ENCODE measurements around the gene OPA3.
"Not testable (repeated sequence)": the region's sequence is repeated elsewhere in the genome, so short reads cannot be mapped to it uniquely, and the experiment has no call there.

OPA3 gene

DNA sequence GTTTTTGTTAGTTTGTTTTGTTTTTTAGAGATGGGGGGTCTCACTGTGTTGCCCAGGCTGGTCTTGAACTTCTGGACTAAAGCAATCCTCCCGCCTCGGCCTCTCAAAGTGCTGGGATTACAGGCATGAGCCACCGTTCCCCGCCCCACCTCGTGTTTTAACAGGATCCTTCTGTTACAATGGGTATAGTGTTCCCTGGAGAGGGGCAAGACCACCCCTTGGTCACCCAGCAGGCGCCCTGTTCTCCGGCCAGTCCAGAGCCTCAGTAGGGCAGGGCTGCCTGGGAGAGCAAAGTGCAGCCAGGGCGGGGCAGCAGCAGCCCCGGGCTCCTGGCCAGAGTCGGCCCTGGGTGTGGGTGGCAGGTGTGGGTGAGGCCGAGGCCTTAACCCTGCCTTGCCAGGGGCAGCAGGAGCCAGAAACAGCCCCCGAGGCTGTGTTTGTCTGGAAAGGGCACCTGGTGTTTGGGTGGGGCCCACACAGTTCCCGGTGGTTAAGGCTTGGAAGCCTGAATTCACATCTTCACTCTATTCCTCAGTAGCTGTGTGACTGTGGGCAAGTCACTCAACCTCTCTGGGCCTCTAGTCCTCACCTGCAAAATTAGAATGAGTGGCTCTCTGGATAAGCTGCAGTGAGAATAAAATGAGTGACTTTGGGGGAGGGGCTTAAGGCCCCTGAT is 70.1 kb downstream of the OPA3 start:
- Histone ChIP-seq H3K4me3 (ENCODE audit: low read depth, low read length) (no peak overlapping the region), H3K36me3 (ENCODE audit: control insufficient read depth, insufficient read depth, low read length) (peaks cover 14% of the 10 kb centered on the region), H3K4me1 (ENCODE audit: control insufficient read depth, insufficient read depth, low read length) (peaks cover 3% of the 10 kb centered on the region)

DNA sequence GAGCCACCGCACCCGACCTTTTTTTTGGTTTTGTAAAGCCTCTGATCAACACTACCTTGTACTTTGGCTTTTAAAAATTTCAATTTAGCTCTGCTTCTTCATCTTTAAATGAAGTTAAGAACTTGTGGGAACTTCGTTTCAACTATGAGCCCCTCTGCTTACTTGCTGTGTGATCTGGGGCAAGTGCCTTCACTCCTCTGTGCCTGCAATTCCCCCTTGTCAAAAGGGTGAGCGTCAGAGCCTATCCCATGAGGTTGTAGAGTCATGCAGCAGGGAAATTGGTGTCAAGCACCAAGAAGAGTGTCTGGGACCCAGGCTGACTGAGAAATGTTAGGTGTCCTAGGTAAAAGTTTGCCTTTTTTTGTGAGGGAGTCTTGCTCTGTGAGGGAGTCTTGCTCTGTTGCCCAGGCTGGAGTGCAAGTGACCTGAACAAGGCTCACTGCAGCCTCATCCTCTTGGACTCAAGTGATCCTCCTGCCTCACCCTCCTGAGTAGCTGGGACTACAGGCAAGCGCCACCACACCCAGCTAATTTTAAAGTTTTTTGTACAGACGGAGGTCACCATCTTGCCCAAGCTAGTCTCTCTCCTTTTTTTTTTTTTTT is 71.6 kb downstream of the OPA3 start:
- Histone ChIP-seq H3K27me3 (ENCODE audit: control insufficient read depth, insufficient read depth, low read length) (no peaks in the 10 kb centered on the region), H3K9ac (ENCODE audit: low read depth, low read length) (no peak overlapping the region), H3K4me3 (ENCODE audit: low read depth, low read length) (no peak overlapping the region), H3K36me3 (ENCODE audit: control insufficient read depth, insufficient read depth, low read length) (peaks cover 7% of the 10 kb centered on the region), H3K4me1 (ENCODE audit: control insufficient read depth, insufficient read depth, low read length) (peaks cover 3% of the 10 kb centered on the region), H3K9me3 (ENCODE audit: control insufficient read depth, insufficient read depth, low read length) (no peaks in the 10 kb centered on the region)

More for the DNA sequence above, 70.1 kb downstream of the OPA3 start:
- Histone ChIP-seq H3K27me3 (ENCODE audit: control insufficient read depth, insufficient read depth, low read length) (no peaks in the 10 kb centered on the region), H3K9ac (ENCODE audit: low read depth, low read length) (no peak overlapping the region), H3K9me3 (ENCODE audit: control insufficient read depth, insufficient read depth, low read length) (no peaks in the 10 kb centered on the region)

DNA sequence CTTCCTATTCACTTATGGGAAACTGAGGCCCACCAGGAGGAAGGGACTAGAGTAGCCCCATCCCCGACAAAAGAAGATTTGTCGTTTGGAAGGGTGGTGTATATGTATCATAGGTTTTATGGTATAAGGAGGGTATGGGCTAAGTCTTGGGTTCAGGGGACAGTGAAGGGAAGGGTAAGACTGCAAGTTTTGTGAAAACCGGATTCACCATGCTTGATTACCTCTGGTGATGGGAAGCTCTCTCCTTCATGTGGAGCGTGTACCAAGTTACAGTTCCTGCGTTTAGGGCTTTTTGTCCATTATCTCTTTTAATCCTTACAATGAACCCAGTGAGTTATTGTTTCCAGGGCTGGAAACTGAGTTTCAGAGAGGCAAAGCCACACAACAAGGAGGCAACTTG is 73.5 kb downstream of the OPA3 start:
- Histone ChIP-seq H3K36me3 (ENCODE audit: control insufficient read depth, insufficient read depth, low read length) (no peaks in the 10 kb centered on the region), H3K4me1 (ENCODE audit: control insufficient read depth, insufficient read depth, low read length) (peaks cover 4% of the 10 kb centered on the region), H3K9ac (ENCODE audit: low read depth, low read length) (no peak overlapping the region), H3K4me3 (ENCODE audit: low read depth, low read length) (no peak overlapping the region), H3K9me3 (ENCODE audit: control insufficient read depth, insufficient read depth, low read length) (no peaks in the 10 kb centered on the region), H3K27me3 (ENCODE audit: control insufficient read depth, insufficient read depth, low read length) (no peaks in the 10 kb centered on the region)

DNA sequence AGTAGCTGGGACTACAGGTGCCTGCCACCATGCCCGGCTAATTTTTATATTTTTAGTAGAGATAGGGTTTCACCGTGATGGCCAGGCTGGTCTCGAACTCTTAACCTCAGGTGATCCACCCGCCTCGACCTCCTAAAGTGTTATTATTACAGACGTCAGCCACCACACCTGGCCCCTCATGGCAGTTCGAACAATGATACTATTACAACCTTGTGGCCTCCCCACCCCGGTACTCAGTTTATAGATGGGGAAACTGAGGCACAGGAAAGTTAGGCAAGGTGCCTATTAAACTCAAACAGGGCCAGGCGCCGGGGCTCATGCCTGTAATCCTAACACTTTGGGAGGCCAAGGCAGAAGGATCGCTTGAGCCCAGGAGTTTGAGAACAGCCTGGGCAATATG is 74.2 kb downstream of the OPA3 start:
- not testable (repeated sequence) for H3K4me1 ChIP-seq (ENCODE audit: control insufficient read depth, insufficient read depth, low read length); H3K9ac ChIP-seq (ENCODE audit: low read depth, low read length); H3K9me3 ChIP-seq (ENCODE audit: control insufficient read depth, insufficient read depth, low read length); H3K36me3 ChIP-seq (ENCODE audit: control insufficient read depth, insufficient read depth, low read length); H3K4me3 ChIP-seq (ENCODE audit: low read depth, low read length); H3K27me3 ChIP-seq (ENCODE audit: control insufficient read depth, insufficient read depth, low read length)

DNA sequence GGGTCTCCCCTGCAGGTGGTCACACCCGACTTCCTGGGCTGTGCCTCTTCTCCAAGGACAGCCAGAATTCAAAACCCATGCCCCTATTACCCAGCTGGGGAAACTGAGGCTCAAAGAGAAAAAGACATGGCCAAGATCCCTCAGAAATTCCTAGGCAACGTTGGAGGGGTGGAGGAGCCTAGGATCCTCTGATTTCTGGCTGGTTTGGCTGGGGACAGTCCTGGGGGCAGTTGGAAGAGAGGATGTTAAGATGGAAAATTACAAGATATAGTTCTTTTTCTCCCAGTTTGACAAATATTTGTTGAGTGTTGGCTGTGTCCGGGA is 74.9 kb downstream of the OPA3 start:
- H3K9ac ChIP-seq (ENCODE audit: low read depth, low read length), result peak overlapping the region; percentile 37
- no peaks in the 10 kb centered on the region for H3K36me3 ChIP-seq (ENCODE audit: control insufficient read depth, insufficient read depth, low read length)
- peaks cover 6% of the 10 kb centered on the region for H3K4me1 ChIP-seq (ENCODE audit: control insufficient read depth, insufficient read depth, low read length)
- H3K27me3 ChIP-seq (ENCODE audit: control insufficient read depth, insufficient read depth, low read length), result no peaks in the 10 kb centered on the region
- H3K4me3 ChIP-seq (ENCODE audit: low read depth, low read length), result peak overlapping the region; percentile 58
- no peaks in the 10 kb centered on the region for H3K9me3 ChIP-seq (ENCODE audit: control insufficient read depth, insufficient read depth, low read length)

DNA sequence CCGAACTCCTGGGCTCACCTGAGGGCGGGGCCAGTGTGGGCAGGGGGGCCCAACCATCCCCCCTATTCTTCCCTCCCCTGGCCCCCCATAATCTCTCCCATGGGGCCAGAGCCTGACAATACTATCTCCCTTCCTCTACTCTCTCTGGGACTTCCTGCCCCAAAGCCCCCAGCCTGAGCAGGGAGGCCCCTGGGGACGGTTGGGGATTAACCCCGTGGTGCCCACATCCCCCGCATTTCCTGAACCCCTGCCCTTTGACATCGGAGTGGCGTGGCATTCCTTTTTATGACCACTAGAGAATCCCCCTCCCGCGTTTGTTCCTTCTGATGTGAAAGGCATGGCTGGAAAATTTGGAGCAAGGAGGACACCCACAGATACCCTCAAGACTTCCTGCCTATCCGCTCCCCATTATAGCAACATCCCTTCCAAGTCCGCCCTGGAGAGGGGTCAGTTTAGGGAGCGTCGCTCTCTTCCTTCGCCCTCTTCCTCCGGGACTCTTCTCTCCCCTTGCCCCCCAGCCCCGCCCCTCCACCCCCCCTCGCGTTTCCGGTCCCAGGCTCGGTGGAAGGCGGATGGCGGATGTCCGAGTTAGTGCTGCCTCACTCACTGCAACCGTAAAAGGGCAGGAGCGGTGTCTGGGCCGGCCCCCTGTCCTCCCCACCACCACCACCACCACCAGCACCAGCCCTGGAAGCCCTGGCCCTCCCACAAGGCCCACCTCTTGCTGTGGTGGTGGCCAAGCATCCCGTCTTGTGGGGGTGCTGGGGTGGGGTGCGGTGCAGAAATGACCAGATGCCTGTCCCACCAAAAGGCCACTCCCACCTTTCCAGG is 75.5 kb downstream of the OPA3 start:
- Histone ChIP-seq H3K9ac (ENCODE audit: low read depth, low read length) (peak overlapping the region; percentile 76), H3K4me3 (ENCODE audit: low read depth, low read length) (peak overlapping the region; percentile 96), H3K36me3 (ENCODE audit: control insufficient read depth, insufficient read depth, low read length) (no peaks in the 10 kb centered on the region), H3K9me3 (ENCODE audit: control insufficient read depth, insufficient read depth, low read length) (no peaks in the 10 kb centered on the region), H3K4me1 (ENCODE audit: control insufficient read depth, insufficient read depth, low read length) (peaks cover 6% of the 10 kb centered on the region), H3K27me3 (ENCODE audit: control insufficient read depth, insufficient read depth, low read length) (no peaks in the 10 kb centered on the region)

DNA sequence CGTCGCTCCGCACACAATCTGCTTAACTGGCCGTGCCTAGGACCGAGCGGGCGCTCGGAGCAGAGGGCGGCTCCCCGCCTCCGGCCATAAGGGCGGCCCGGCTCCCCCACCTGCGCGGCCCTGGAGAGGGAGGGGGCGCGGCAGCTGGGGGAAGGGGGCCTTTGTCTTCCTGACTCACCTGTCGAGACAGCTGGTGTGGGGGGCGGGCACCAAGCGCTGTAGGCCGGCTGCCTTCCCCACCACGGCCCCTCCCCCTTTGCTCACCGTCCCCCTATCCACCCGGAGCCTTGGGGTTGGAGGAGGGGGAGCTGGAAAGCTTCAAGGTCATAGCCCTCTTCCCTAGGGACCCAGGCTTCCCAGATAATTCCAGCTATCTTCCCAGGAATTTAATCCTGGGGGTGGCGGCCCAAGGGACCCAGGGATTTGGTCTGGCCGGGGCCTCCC is 76.2 kb downstream of the OPA3 start:
- Histone ChIP-seq H3K4me3 (ENCODE audit: low read depth, low read length) (peak overlapping the region; percentile 96), H3K27me3 (ENCODE audit: control insufficient read depth, insufficient read depth, low read length) (no peaks in the 10 kb centered on the region), H3K4me1 (ENCODE audit: control insufficient read depth, insufficient read depth, low read length) (peaks cover 6% of the 10 kb centered on the region), H3K36me3 (ENCODE audit: control insufficient read depth, insufficient read depth, low read length) (no peaks in the 10 kb centered on the region), H3K9ac (ENCODE audit: low read depth, low read length) (peak overlapping the region; percentile 81), H3K9me3 (ENCODE audit: control insufficient read depth, insufficient read depth, low read length) (no peaks in the 10 kb centered on the region)

DNA sequence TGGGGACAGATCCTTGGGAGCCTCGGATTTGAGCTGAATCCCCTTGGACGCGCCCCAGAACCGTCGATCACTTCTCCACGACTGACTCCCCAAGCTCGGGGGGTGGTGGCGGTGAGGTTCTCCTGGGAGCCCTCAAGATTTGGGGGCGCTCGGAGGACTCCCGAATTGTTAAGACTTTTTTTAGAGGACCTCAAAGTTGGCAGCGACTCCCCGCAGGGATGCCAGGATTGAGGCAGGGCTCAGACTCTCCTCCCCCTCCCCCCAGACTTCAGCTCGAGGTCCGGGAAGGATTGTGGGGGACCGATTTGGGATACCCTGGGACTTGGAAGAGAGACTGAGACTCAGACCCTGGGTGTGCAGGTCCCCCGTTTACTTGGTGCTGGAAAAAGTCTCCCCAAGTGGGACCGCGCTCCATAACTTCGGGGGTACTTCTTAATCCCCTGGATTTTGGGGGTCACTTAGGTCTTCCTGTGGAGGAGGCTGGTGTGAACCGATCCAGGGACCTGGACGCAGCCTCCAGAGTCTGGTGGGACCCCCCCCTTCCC is 76.7 kb downstream of the OPA3 start:
- H3K4me1 ChIP-seq (ENCODE audit: control insufficient read depth, insufficient read depth, low read length), result peaks cover 6% of the 10 kb centered on the region
- H3K4me3 ChIP-seq (ENCODE audit: low read depth, low read length), result peak overlapping the region; percentile 96

DNA sequence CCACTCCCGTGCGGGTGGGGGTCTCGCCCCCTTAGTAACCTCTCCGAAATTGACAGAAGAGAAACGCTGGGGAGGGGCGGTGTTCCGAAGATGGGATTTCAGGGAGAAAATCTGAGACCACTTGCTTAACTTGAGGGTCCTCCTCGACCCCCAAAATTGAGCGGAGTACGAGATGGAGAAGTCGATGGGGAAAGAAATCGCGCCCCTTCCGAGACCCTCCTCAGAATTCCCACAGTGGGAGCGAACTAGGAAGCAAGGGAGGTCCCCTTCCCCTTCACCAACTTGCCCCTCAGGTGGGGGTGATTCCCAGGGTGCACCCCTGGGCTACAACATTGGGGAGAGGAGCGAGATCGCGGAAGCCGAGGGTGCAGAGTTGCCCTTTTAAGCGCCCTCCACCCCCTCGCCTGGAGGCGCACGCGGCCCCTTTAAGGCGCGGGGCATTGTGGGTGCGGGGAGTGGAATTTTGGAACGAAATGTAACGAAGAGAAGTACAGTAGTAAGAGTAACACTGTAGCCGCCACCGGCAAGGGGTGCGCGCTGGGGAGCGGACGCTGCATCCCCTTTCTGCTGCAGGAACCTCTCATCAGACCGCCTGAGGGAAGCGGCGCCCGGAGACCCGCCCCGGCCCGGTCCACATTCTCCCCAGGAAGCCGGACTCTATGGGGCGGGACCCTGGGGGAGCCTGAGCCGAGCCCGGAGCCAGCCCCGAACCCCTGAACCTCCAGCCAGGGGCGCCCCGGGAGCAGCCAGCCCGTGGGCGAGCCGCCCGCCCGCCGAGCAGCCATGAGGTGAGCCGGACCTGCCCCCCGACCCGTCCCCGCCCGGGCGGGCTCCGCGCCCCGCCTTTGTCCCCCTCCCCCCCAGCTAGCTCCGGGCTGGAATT is 77.4 kb downstream of the OPA3 start, which contains the start of gene VASP:
Gene VASP (plus strand): TSS at position 491 of the 883 bp plus-strand sequence. CDS start 293 bp downstream, at position 784.
- Histone ChIP-seq H3K9ac (ENCODE audit: low read depth, low read length) (peak within 1 kb of the TSS; percentile 81), H3K27me3 (ENCODE audit: control insufficient read depth, insufficient read depth, low read length) (no peaks in the 10 kb centered on the region), H3K4me3 (ENCODE audit: low read depth, low read length) (peak within 1 kb of the TSS; percentile 96), H3K4me1 (ENCODE audit: control insufficient read depth, insufficient read depth, low read length) (peaks cover 6% of the 10 kb centered on the region), H3K36me3 (ENCODE audit: control insufficient read depth, insufficient read depth, low read length) (no peaks in the 10 kb centered on the region), H3K9me3 (ENCODE audit: control insufficient read depth, insufficient read depth, low read length) (no peaks in the 10 kb centered on the region)

More for the DNA sequence above, 76.7 kb downstream of the OPA3 start:
- Histone ChIP-seq H3K36me3 (ENCODE audit: control insufficient read depth, insufficient read depth, low read length) (no peaks in the 10 kb centered on the region), H3K9ac (ENCODE audit: low read depth, low read length) (peak overlapping the region; percentile 81), H3K27me3 (ENCODE audit: control insufficient read depth, insufficient read depth, low read length) (no peaks in the 10 kb centered on the region), H3K9me3 (ENCODE audit: control insufficient read depth, insufficient read depth, low read length) (no peaks in the 10 kb centered on the region)

DNA sequence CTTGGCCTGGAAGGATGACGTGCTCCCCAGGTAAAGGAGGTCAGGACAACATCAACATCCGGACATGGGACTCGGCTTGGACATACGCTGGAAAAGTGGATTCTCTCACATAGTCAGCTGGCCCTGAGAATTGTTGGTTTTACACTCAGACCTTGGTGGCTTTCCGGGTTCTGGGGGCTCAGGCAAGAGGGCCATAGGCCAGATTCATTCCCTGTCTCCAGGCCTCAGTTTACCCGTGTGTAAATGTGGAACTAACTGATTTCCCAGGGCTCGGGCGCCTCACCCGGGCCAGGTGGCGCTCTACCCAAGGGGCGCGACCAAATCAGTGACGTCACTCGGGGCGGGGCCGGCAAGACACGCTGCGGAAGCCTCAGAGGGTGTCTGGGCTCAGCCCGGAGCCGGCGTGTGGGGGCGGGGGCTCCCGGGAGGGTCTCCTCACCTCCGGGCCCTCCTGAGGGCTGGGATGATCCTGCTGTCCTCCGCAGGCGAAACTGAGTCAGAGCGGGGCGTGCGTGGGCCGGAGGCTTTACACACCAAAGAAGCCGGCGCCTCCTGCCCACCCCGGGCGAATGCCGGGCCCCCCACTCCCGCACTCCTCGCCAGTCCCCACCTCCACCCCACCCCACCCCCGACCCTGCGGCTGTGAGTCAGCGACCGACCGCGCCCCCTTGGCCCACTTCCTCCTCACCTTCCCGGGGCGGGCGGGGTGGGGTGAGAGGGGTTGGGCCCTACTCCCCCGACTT is 78.2 kb downstream of the OPA3 start:
- Histone ChIP-seq H3K4me3 (ENCODE audit: low read depth, low read length) (peak overlapping the region; percentile 96), H3K9ac (ENCODE audit: low read depth, low read length) (no peak overlapping the region), H3K9me3 (ENCODE audit: control insufficient read depth, insufficient read depth, low read length) (no peaks in the 10 kb centered on the region), H3K4me1 (ENCODE audit: control insufficient read depth, insufficient read depth, low read length) (peaks cover 6% of the 10 kb centered on the region), H3K36me3 (ENCODE audit: control insufficient read depth, insufficient read depth, low read length) (no peaks in the 10 kb centered on the region), H3K27me3 (ENCODE audit: control insufficient read depth, insufficient read depth, low read length) (no peaks in the 10 kb centered on the region)

DNA sequence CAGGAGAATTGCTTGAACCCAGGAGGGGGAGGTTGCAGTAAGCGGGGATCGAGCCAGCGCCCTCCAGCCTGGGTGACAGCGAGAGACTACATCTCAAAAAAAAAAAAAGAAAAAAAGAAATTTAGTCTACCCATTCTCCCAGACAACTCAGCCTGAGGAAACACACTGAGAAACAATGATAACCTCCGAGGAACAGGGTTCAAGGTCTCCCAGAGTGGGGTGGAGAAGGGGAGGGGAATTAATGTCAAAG is 78.7 kb downstream of the OPA3 start:
- Histone ChIP-seq H3K27me3 (ENCODE audit: control insufficient read depth, insufficient read depth, low read length) (no peaks in the 10 kb centered on the region), H3K9me3 (ENCODE audit: control insufficient read depth, insufficient read depth, low read length) (no peaks in the 10 kb centered on the region), H3K36me3 (ENCODE audit: control insufficient read depth, insufficient read depth, low read length) (no peaks in the 10 kb centered on the region), H3K4me1 (ENCODE audit: control insufficient read depth, insufficient read depth, low read length) (peaks cover 10% of the 10 kb centered on the region), H3K4me3 (ENCODE audit: low read depth, low read length) (peak overlapping the region; percentile 96), H3K9ac (ENCODE audit: low read depth, low read length) (no peak overlapping the region)
